HL-60 (cell line): ENCODE measurements around the gene STIP1.

ENCODE experiments used
- DNase-seq, 2 experiments: peaks; one replicate each; pipeline ENCODE4 v3.0.0-alpha.2; 2010 to 2020; ENCODE audit warnings: low read depth in 1 of 2, low spot score in 1 of 2
- H3K27ac ChIP-seq: fragments of 250-450 bp; sonication (Bioruptor Pico); replicated peaks from 2 replicates; pipeline ENCODE4 v1.5.1; 2020; ENCODE audit warnings: mild to moderate bottlenecking, moderate library complexity
- H3K27me3 ChIP-seq: fragments of 250-450 bp; sonication (Bioruptor Pico); 2 replicates; pipeline ENCODE4 v1.5.1; 2021; ENCODE audit warnings: mild to moderate bottlenecking, moderate library complexity; ENCODE audit not compliant: insufficient read depth, poor library complexity, severe bottlenecking
- H3K4me3 ChIP-seq: replicated peaks from 2 replicates; pipeline ENCODE4 v1.5.1; 2011; ENCODE audit warnings: mild to moderate bottlenecking, control low read depth, low read length; ENCODE audit not compliant: insufficient read depth
- CTCF ChIP-seq: IDR thresholded peaks from one replicate; pipeline ENCODE4 v1.5.1; 2011; ENCODE audit warnings: low read length, control low read depth, inconsistent platforms; ENCODE audit not compliant: insufficient read depth
- GABPA ChIP-seq: IDR thresholded peaks from 2 replicates; pipeline ENCODE4 v1.6.1; 2012; ENCODE audit warnings: low read depth
- POLR2AphosphoS5 ChIP-seq: IDR thresholded peaks from 2 replicates; pipeline ENCODE4 v1.6.1; 2012; ENCODE audit warnings: low read depth
- REST ChIP-seq: IDR thresholded peaks from 2 replicates; pipeline ENCODE4 v1.6.1; 2012; ENCODE audit warnings: low read depth; ENCODE audit not compliant: insufficient replicate concordance
- SPI1 ChIP-seq: IDR thresholded peaks from 2 replicates; pipeline ENCODE4 v1.6.1; 2012; ENCODE audit warnings: low read depth, mild to moderate bottlenecking, borderline replicate concordance

Gene STIP1

GRCh38 chr11:64218628-64219353 is 32.8 kb downstream of the STIP1 start:
- DNase-seq: no peak
- TF ChIP-seq CTCF: no peak
- TF ChIP-seq POLR2AphosphoS5: no peak; the same call in 1 of the 2 replicates
- no peak for TF ChIP-seq GABPA
- TF ChIP-seq REST: no peak
- no peak for TF ChIP-seq SPI1
- no peak overlapping the region for H3K4me3 ChIP-seq
- H3K27me3 ChIP-seq: no peaks in the 10 kb centered on the region
- H3K27ac ChIP-seq: no peak overlapping the region

GRCh38 chr11:64219354-64219684 is 33.3 kb downstream of the STIP1 start:
- Histone ChIP-seq H3K27me3 (no peaks in the 10 kb centered on the region), H3K27ac (no peak overlapping the region), H3K4me3 (no peak overlapping the region)
- TF ChIP-seq CTCF (no peak), GABPA (no peak), SPI1 (no peak), REST (no peak), POLR2AphosphoS5 (no peak)
- DNase-seq: no peak

GRCh38 chr11:64219755-64220154 is 33.8 kb downstream of the STIP1 start:
- Histone ChIP-seq H3K27me3 (no peaks in the 10 kb centered on the region), H3K4me3 (no peak overlapping the region), H3K27ac (no peak overlapping the region)
- no peak for DNase-seq
- TF ChIP-seq CTCF (no peak), POLR2AphosphoS5 (no peak), SPI1 (no peak), GABPA (no peak), REST (no peak)
